NOMO-1 treated with DMSO at 0.1 percent for 48 hours (cell line): ENCODE measurements around the gene NTMT1.
"Not testable (repeated sequence)": the region's sequence is repeated elsewhere in the genome, so short reads cannot be mapped to it uniquely, and the experiment has no call there.

ENCODE experiments used
- DNase-seq: peaks from one replicate; lab custom pipeline; 2025; ENCODE audit not compliant: unreplicated experiment; lab: John Stamatoyannopoulos, UW

The NTMT1 gene

GRCh38 chr9:129635099-129636065, 9.4 kb downstream of the NTMT1 start:
- no peak for DNase-seq

- DNase-seq, result not testable (repeated sequence)
These were observed 10.4 kb downstream of the NTMT1 start for GRCh38 chr9:129636343-129636742.

- no peak for DNase-seq
These were observed 11.1 kb downstream of the NTMT1 start for GRCh38 chr9:129637102-129637501.

GRCh38 chr9:129637673-129638439, 11.9 kb downstream of the NTMT1 start:
- DNase-seq, result no peak

GRCh38 chr9:129639034-129639630, 13.2 kb downstream of the NTMT1 start:
- DNase-seq, result no peak

- no peak for DNase-seq
These were observed 13.8 kb downstream of the NTMT1 start for GRCh38 chr9:129639756-129640085.

GRCh38 chr9:129640086-129640870, 14.3 kb downstream of the NTMT1 start:
- DNase-seq, result no peak

GRCh38 chr9:129640871-129641749, 15.1 kb downstream of the NTMT1 start:
- no peak for DNase-seq

GRCh38 chr9:129641750-129642585, 16.0 kb downstream of the NTMT1 start, which contains the start of gene ASB6:
ASB6 (minus strand) TSS chr9:129642151; CDS start chr9:129641999, 152 bp downstream.
- DNase-seq, result peak; percentile 96

- no peak for DNase-seq
These were observed 17.7 kb downstream of the NTMT1 start for GRCh38 chr9:129643706-129644105.

GRCh38 chr9:129644365-129644764, 18.4 kb downstream of the NTMT1 start:
- DNase-seq, result no peak

- DNase-seq, result no peak
These were observed 18.9 kb downstream of the NTMT1 start for GRCh38 chr9:129644902-129645301.

GRCh38 chr9:129646252-129646651, 20.3 kb downstream of the NTMT1 start:
- DNase-seq, result no peak

- no peak for DNase-seq
These were observed 20.7 kb downstream of the NTMT1 start for GRCh38 chr9:129646654-129647053.

GRCh38 chr9:129647635-129648034, 21.7 kb downstream of the NTMT1 start:
- no peak for DNase-seq

- DNase-seq, result no peak
These were observed 22.3 kb downstream of the NTMT1 start for GRCh38 chr9:129648092-129648763.

GRCh38 chr9:129648764-129649115, 22.8 kb downstream of the NTMT1 start:
- no peak for DNase-seq
